H4 (cell line): ENCODE results near the gene OXSM. TPM values are rescaled to one million over a fixed set of nuclear protein-coding genes. Genes with fewer than 3 reads are reported as not detected.

Source experiments
- DNase-seq: peaks from one replicate; pipeline ENCODE4 v3.0.0-alpha.2; 2015; ENCODE audit warnings: low spot score
- total RNA-seq: library from RNA; depleted of rRNA; stranded (reverse); fragments of >200 nt; shearing (Covaris generic); gene quantifications from 2 replicates; pipeline ENCODE4 v1.2.3, GENCODE V29; 2014; rRNA removed

The OXSM gene
- total RNA-seq, result 8.9 and 12.5 TPM in 2 replicates

DNA sequence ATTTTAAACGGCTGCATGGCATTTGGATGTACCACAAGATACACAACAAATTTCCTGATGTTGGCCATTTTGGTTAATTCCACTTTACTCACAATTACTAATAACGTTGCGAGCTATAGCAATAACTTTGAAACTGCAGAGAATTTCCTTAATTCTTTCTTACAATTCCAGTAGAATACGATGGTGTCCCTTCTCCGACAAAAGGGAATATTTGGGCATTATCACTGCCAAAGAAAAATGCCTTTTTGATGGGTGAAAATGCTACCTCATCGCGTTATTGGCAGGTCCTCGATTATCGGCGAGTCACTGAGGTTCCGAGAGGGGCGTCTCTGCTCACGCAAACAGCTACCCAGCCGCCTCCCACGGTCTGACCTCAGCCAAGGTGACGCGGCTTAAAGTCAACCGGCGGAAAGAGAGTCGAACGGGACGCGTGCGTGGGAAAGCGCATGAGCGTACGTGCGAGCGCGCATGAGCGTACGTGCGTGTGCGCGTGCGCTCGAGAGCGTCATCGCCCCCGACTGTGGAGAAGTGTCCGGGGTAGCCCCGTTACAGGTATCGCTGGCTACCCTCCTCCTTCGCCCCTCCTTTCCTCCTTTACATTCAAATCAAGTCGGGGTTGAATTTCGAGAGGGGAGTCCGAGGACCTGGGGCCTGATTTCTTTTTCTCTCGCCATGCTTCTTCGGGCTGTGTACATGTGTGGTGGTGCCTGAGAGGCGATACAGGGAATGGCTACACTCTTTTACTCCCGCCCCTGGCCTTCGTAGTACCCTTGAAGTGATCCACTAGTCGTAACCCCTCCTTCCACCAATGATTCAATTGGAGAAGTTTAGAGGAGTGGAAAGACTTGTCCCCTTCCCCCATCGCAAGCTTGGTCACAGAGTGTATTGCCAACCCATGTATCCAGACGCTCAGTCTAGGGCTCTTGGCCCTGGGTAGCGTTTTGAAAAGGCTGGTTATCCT lies at the start of gene OXSM:
Gene OXSM, plus strand, starts transcription at position 495 of the 961 bp plus-strand sequence. CDS start 931 bp downstream, outside the sequence.
- DNase-seq, result peak; percentile 83

- DNase-seq, result no peak
Measured at GRCh38 chr3:25744470-25744869, 45.4 kb upstream of the OXSM start.

GRCh38 chr3:25747033-25747432 lies 42.9 kb upstream of the OXSM start:
- DNase-seq, result no peak

DNA sequence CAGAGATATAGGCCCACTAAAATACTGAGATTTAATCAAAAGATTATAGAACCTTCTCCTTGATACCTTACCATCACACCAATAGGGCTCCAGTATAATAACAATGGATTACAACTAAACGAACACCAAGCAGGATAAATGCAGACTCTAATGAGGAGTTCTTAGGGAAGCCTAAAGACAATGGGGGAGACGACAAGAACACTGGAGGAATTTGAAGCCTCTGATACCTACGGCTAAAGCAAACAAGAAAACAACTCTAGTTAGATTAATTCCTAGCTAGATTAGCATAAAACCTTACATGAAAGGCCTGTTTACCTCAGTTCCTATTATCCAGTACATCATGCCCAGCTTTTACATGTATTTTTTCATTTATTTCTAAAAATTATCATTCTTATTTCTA lies 41.7 kb upstream of the OXSM start:
- DNase-seq, result no peak

- no peak for DNase-seq
Measured at GRCh38 chr3:25749031-25749581, 40.8 kb upstream of the OXSM start.

- DNase-seq, result no peak
Measured at GRCh38 chr3:25751048-25751447, 38.8 kb upstream of the OXSM start.

DNA sequence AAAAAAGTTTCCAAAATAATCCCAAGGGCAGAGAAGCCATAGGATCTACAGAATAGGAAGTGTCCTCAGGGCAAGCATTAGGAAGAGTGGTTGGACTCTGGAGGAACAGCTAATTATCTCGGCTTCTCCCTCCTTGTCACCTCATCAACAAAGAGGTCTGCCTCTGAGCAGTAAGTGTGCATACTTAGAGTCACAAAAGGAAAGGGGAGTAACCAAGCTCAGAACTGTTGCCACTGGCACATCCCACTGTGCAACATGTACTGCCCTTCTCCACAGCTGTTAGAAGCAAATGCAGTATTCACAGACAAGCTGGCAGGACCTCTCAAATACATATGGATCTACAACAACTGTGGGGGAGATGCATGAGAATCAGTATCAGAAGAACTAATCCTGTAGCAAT lies 38.2 kb upstream of the OXSM start:
- no peak for DNase-seq

DNA sequence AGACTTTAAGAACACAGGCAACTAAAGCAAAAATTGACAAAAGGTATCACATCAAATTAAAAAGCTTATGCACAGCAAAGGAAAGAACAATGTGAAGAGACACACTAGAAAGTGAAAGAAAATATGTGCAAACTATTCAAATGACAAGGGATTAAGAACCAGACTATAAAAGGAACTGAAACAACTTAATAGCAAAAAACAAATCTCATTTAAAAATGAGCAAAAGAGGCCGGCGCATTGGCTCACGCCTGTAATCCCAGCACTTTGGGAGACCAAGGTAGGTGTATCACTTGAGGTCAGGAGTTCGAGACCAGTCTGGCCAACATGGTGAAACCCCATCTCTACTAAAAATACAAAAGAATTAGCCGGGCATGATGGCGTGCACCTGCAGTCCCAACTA lies 21.0 kb upstream of the OXSM start:
- no peak for DNase-seq

- no peak for DNase-seq
Measured at GRCh38 chr3:25775936-25776335, 14.0 kb upstream of the OXSM start.

DNA sequence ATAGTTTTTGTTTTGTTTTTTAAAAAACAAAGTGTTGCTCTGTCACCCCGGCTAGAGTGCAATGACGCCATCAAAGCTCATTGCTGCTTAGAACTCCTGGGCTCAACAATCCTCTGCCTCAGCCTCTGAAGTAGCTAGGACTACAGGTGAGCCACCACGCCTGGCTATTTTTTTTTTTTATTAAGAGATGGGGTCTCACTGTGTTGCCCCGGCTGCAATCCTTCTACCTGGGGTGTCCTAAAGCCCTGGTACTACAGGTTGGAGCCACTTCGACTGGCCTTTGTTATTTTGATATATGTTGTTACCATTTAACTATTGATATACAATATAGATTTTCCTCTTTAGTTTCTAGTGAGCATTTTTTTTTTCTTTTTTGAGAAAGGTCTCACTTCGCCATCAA lies 9.3 kb upstream of the OXSM start:
- no peak for DNase-seq

- DNase-seq, result no peak
Measured at GRCh38 chr3:25781145-25781757, 8.6 kb upstream of the OXSM start.

DNA sequence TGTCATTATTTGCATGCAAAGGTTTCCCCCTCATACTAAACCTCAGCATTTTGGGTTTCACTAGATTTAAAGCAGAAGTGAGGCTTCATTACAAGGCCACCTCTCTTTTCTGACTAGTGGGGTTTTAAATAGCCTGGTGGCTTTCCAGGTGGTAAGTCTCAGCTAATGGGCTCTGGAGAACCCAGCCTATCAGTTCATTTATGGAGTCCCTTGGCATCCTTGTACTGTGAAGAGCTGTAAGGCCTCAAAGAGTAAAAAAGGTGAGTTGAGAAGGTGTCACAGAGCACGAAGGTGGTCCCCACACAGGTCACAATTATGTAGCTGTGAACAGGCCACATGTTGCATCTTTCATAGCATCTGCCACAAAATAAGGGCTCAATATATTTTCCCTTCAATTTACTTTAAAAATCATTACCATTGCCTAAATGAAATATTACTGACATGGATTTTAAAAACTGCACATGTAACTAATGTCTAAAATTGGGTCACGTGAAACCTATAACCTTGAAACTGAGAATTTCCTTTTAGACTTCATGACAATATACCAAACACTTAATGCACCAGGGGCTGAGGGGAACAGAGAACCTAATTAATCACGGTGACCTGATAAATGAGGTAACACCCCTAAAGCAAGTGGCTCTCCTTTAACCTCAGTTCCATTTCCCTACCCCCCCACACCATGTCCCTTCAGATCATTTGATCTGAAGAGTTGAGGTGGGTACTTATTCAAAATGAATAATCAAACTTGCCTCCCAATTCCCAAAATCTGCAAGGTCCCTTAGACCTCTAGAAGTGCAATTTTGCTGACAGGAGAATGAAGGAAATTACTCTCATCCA lies 7.9 kb upstream of the OXSM start:
- DNase-seq, result no peak

DNA sequence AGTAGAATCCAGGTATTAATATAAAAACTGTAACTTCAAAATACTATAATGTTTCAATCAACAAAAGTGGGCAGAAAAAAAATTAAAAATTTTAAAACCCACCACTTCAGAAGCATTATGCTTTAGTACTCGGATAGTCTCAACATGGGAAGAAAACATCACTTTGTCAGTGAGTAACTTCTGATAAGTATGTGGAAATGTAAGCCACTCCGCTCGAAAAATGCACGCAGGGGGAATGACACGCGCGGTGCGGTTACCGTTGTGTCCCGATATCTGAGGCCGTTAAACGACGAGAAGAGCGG lies 7.3 kb upstream of the OXSM start:
- DNase-seq, result no peak

DNA sequence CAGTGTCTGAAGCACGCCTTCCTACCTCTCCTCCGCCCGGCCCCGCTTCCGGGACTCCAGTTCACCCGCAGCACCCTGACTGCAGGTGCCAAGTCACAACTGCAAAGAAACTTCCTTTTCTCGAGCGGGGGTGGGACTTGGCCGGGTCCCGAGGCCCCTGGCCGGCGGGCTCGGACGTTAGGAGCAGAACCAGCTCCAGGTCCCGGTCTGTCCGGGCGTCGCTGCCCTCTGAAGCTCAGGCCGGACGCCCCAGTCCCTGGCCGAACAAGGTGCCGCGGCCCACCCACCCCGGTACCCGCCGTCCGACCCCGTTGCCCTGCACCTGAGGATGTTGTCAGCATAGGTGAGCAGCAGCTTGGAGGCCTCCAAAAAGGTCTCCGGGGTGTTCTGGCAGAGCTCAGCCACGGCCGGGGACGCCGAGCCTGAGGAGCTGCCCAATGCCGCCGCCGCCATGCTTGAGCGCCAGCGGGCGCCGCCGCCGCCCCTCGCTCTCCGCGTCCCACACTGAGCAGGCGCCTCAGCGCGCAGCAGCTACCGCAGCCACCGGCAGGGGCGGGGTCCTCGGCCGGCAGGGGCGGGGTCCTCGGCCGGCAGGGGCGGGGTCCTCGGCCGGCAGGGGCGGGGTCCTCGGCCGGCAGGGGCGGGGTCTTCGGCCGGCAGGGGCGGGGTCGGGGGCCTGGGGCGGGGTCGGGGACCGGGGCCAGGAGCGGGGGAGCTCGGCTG lies 6.8 kb upstream of the OXSM start, which contains the start of gene NGLY1:
Gene NGLY1, minus strand, starts transcription at position 506 of the 723 bp plus-strand sequence. Its CDS starts 53 bp downstream, at position 453.
- peak; percentile 38 for DNase-seq

- peak; percentile 6 for DNase-seq
Measured at GRCh38 chr3:25783661-25784512, 6.0 kb upstream of the OXSM start.

DNA sequence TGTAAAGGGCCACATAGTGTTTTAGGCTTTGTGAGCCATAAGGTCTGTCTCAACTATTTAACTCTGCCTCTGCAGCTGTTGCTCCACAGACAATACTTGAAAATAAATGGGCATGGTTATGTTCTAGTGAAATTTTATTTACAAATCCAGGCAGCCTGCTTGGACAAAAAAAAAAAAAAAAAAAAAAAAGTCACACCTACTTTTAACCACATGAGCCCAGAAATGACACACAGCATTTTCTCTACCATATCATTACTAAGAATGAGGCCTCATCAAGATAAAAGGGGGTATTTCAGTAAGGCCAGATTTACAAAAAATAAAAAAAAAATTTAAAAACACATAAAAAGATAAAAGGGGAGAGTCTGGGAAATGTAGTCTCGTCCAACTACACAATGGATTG lies 4.9 kb upstream of the OXSM start:
- no peak for DNase-seq

DNA sequence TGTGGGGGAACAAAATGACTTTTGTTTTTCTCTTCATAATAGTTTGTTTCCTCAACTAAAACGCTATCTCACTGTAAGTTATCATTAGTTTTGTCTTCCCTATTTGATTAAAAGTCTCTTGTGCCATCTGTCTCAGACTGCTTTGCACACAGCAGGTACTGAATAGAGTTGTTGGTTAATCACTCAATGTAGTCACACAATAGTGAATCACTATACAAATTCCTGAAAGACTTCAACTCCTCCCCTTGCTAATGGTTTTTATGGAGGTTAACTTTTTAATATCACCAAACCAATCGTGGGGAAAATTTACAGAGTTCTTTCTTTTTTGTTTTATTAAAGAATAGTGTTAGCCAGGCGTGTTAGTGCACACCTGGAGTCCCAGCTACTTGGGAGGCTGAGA lies 4.1 kb upstream of the OXSM start:
- no peak for DNase-seq

GRCh38 chr3:25787689-25788088 lies 2.2 kb upstream of the OXSM start:
- no peak for DNase-seq

- no peak for DNase-seq
Measured at GRCh38 chr3:25789209-25789595, 688 bp upstream of the OXSM start.

DNA sequence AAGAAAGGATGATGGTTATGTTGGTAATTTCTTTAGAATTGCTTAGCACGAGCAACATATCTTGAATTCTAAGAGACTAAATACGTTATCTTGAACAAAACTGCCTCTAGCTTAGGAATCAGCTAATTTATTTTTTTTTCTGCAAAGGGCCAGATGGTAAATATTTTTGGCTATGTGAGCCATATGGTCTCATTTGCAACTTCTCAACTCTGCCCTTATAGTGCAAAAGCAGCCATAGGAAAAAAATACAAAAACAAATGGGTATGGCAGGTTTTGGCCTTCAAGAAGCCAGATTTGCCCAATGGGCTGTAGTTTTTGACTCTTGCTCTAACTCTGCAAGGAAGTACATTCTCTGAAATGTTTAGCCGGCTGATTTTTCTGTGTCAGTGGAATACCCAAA lies 11.9 kb downstream of the OXSM start:
- no peak for DNase-seq
